T-cell (primary cell): Measurements from ENCODE around the gene RTCB. TPM values are rescaled to one million over a fixed set of nuclear protein-coding genes. Genes with fewer than 3 reads are reported as not detected.

ENCODE experiments used
- ATAC-seq, 4 experiments: fragments of 200-7000 bp in 3 of 4; fragments of 150-1000 bp in 1 of 4; cut with Tn5 transposase; replicated peaks in 1 of 4; 1 replicate in 3 of 4; 2 replicates in 1 of 4; pipeline ENCODE4 v1.10.0; 2021; ENCODE audit warnings: moderate library complexity in 3 of 4, mild to moderate bottlenecking in 2 of 4, moderate number of reproducible peaks in 1 of 4
- CTCF ChIA-PET, 2 donors: fragments of 300-600 bp; sonication (Branson Sonifier 250); formaldehyde crosslinking; loops; one replicate each; lab custom pipeline; 2022; ENCODE audit warnings: antibody characterized with exemption in 2 of 2; lab: Charles Lee
- POLR2A ChIA-PET, 2 donors: fragments of 300-600 bp; sonication (Branson Sonifier 250); formaldehyde crosslinking; loops; one replicate each; lab custom pipeline; 2022; ENCODE audit warnings: antibody characterized with exemption in 2 of 2; lab: Charles Lee
- DNase-seq, 35 experiments: peaks; one replicate each; pipeline versions ENCODE4 v3.0.0 to v3.0.0-alpha.2; 2013 to 2023
- H3K27ac ChIP-seq: one replicate; pipeline ENCODE4 v1.5.1; 2013; ENCODE audit warnings: low read length
- H3K27me3 ChIP-seq, 2 experiments: replicated peaks in 1 of 2; 1 replicate in 1 of 2; 2 replicates in 1 of 2; pipeline versions ENCODE4 v1.6.1 to v1.7.0; 2013; ENCODE audit warnings: low read length in 1 of 2, mixed read lengths in 1 of 2; ENCODE audit not compliant: control insufficient read depth in 2 of 2, insufficient read depth in 2 of 2; ENCODE audit errors: extremely low read depth in 1 of 2
- H3K36me3 ChIP-seq, 2 donors: 1 replicate in 1 of 2; 2 replicates in 1 of 2; pipeline versions ENCODE4 v1.6.1 to v1.7.0; 2013; ENCODE audit warnings: low read length in 1 of 2; ENCODE audit not compliant: control insufficient read depth in 2 of 2, insufficient read depth in 1 of 2; ENCODE audit errors: extremely low read depth in 1 of 2
- H3K4me1 ChIP-seq, 2 experiments: 1 replicate in 1 of 2; 2 replicates in 1 of 2; pipeline versions ENCODE4 v1.6.1 to v1.7.0; 2013; ENCODE audit warnings: low read length in 2 of 2, mixed read lengths in 1 of 2; ENCODE audit not compliant: insufficient read depth in 2 of 2, control insufficient read depth in 1 of 2; ENCODE audit errors: extremely low read depth in 1 of 2
- H3K4me3 ChIP-seq, 2 donors: 1 replicate in 1 of 2; 2 replicates in 1 of 2; pipeline versions ENCODE4 v1.5.1 to v1.7.0; 2013; ENCODE audit warnings: mild to moderate bottlenecking in 2 of 2, low read length in 1 of 2, moderate library complexity in 1 of 2; ENCODE audit not compliant: control insufficient read depth in 1 of 2; ENCODE audit errors: extremely low read depth in 1 of 2
- H3K9me3 ChIP-seq: 2 replicates; pipeline ENCODE4 v1.7.0; 2013
- H3K27ac Mint-ChIP-seq, 2 donors: one replicate each; pipeline ENCODE4 v1.8.0; 2020 to 2021; ENCODE audit warnings: mild to moderate bottlenecking in 2 of 2, mixed read lengths in 2 of 2
- H3K27me3 Mint-ChIP-seq, 2 donors: one replicate each; pipeline ENCODE4 v1.8.0; 2021 to 2022; ENCODE audit warnings: mixed read lengths in 2 of 2
- H3K36me3 Mint-ChIP-seq: one replicate; pipeline ENCODE4 v1.8.0; 2021; ENCODE audit warnings: mixed read lengths
- H3K4me1 Mint-ChIP-seq, 3 donors: one replicate each; pipeline ENCODE4 v1.8.0; 2020 to 2022; ENCODE audit warnings: mixed read lengths in 3 of 3, mild to moderate bottlenecking in 1 of 3
- H3K4me3 Mint-ChIP-seq, 3 donors: one replicate each; pipeline ENCODE4 v1.8.0; 2020 to 2022; ENCODE audit warnings: mild to moderate bottlenecking in 3 of 3, mixed read lengths in 3 of 3, moderate library complexity in 3 of 3
- H3K9me3 Mint-ChIP-seq, 3 donors: one replicate each; pipeline ENCODE4 v1.8.0; 2020 to 2022; ENCODE audit warnings: mixed read lengths in 3 of 3
- WGBS: methylation state at CpG from one replicate; pipeline ENCODE4 v1.1.5; 2013; ENCODE audit warnings: missing lambda C conversion rate; ENCODE audit not compliant: insufficient coverage; 5-methylcytosine and 5-hydroxymethylcytosine counted together
- total RNA-seq, 35 experiments: library from RNA in 6 of 35; stranded (reverse) in 6 of 35; fragments of 120-200 nt in 1 of 35; gene quantifications; one replicate each; pipeline versions ENCODE4 v1.2.1 to v1.2.4 and lab custom pipeline; 2013 to 2026

RTCB gene
- total RNA-seq, 5 donors from 2014 or later (not counting 1 experiment from before 2014, with no cell fraction given): 35.8 to 49.4 (median 45.2) TPM

- DNase-seq: no peak
- H3K4me3 Mint-ChIP-seq: no peak overlapping the region
- H3K9me3 ChIP-seq: no peaks in the 10 kb centered on the region
- POLR2A ChIA-PET: no interaction called here
- no peak for ATAC-seq
- no peak overlapping the region for H3K27ac Mint-ChIP-seq
- H3K36me3 Mint-ChIP-seq: no peaks in the 10 kb centered on the region
- 80% methylated on average over 1 of the region's 2 CpGs for WGBS
- no peak overlapping the region for H3K4me3 ChIP-seq
- no peaks in the 10 kb centered on the region for H3K36me3 ChIP-seq
- no peak overlapping the region for H3K27ac ChIP-seq
- peaks cover 50 to 51% of the 10 kb centered on the region in 2 donors for H3K27me3 Mint-ChIP-seq
- no peaks in the 10 kb centered on the region for H3K4me1 Mint-ChIP-seq
- no peaks in the 10 kb centered on the region for H3K4me1 ChIP-seq
- H3K9me3 Mint-ChIP-seq: no peaks in the 10 kb centered on the region
- CTCF ChIA-PET: no interaction called here
- H3K27me3 ChIP-seq: peaks cover 2 to 27% of the 10 kb centered on the region in 2 experiments
These were observed 69.1 kb downstream of the RTCB start for GRCh38 chr22:32342977-32343376.

- no peaks in the 10 kb centered on the region for H3K36me3 ChIP-seq
- H3K27me3 Mint-ChIP-seq: peaks cover 49 to 56% of the 10 kb centered on the region in 2 donors
- no peak overlapping the region for H3K4me3 Mint-ChIP-seq
- DNase-seq (no peak), ATAC-seq (no peak)
- H3K4me1 Mint-ChIP-seq: no peaks in the 10 kb centered on the region
- POLR2A ChIA-PET: no interaction called here
- no peak overlapping the region for H3K27ac ChIP-seq
- no peak overlapping the region for H3K27ac Mint-ChIP-seq
- H3K4me3 ChIP-seq: no peak overlapping the region
- CTCF ChIA-PET: no interaction called here
- H3K36me3 Mint-ChIP-seq: no peaks in the 10 kb centered on the region
- H3K9me3 ChIP-seq: no peaks in the 10 kb centered on the region
- H3K27me3 ChIP-seq: peaks cover 2 to 32% of the 10 kb centered on the region in 2 experiments
- H3K9me3 Mint-ChIP-seq: no peaks in the 10 kb centered on the region
- 81% methylated on average over 13 of the region's 13 CpGs for WGBS
- no peaks in the 10 kb centered on the region for H3K4me1 ChIP-seq
These were observed 70.8 kb downstream of the RTCB start for GRCh38 chr22:32341122-32341740.

GRCh38 chr22:32340411-32340810 lies 71.6 kb downstream of the RTCB start:
- no peaks in the 10 kb centered on the region for H3K36me3 ChIP-seq
- POLR2A ChIA-PET: no interaction called here
- H3K27ac ChIP-seq: no peak overlapping the region
- no peaks in the 10 kb centered on the region for H3K4me1 Mint-ChIP-seq
- no peak for DNase-seq
- no peak for ATAC-seq
- H3K27me3 ChIP-seq: peaks cover 2 to 40% of the 10 kb centered on the region in 2 experiments
- CTCF ChIA-PET: no interaction called here
- H3K4me3 ChIP-seq: no peak overlapping the region
- H3K9me3 ChIP-seq: no peaks in the 10 kb centered on the region
- peaks cover 47 to 52% of the 10 kb centered on the region in 2 donors for H3K27me3 Mint-ChIP-seq
- no peaks in the 10 kb centered on the region for H3K36me3 Mint-ChIP-seq
- no peak overlapping the region for H3K4me3 Mint-ChIP-seq
- H3K27ac Mint-ChIP-seq: no peak overlapping the region
- no peaks in the 10 kb centered on the region for H3K4me1 ChIP-seq
- 75% methylated on average over 11 of the region's 11 CpGs for WGBS
- H3K9me3 Mint-ChIP-seq: no peaks in the 10 kb centered on the region

GRCh38 chr22:32339190-32340012 lies 72.6 kb downstream of the RTCB start:
- Histone ChIP-seq H3K4me3 (no peak overlapping the region), H3K27ac (no peak overlapping the region), H3K36me3 (no peaks in the 10 kb centered on the region), H3K27me3 (peaks cover 0 to 50% of the 10 kb centered on the region in 2 experiments), H3K4me1 (no peaks in the 10 kb centered on the region), H3K9me3 (no peaks in the 10 kb centered on the region)
- no peak overlapping the region for H3K27ac Mint-ChIP-seq
- no peaks in the 10 kb centered on the region for H3K4me1 Mint-ChIP-seq
- ATAC-seq: no peak
- H3K9me3 Mint-ChIP-seq: no peaks in the 10 kb centered on the region
- H3K4me3 Mint-ChIP-seq: no peak overlapping the region
- no peak for DNase-seq
- H3K36me3 Mint-ChIP-seq: no peaks in the 10 kb centered on the region
- ChIA-PET POLR2A (no interaction called here), CTCF (interaction anchor here in 1 of 2 donors (0.5 kb wide), 1 partner anchor 45 kb away, joined by 3 read pairs; no protein-coding TSS in a partner anchor)
- H3K27me3 Mint-ChIP-seq: peaks cover 50 to 51% of the 10 kb centered on the region in 2 donors
- WGBS: 76% methylated on average over 12 of the region's 23 CpGs

DNA sequence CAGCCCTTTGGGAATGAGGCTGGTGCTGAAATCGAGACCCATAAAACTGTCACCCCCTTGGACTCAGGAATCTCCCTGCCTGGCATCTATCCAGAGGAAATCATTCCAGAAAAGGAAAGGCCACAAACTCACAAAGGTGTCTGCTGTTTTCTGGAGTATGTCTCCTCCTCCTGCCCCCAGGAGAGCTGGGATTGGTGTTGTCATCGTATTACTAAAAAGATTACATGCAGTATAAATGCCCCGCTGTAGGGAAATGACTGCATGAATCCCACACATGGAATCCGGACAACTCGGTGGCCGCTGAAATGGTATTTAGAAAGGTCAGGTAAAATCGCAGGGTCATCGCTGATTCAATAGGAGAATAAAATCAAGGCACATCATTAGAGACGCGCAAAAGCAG lies 73.3 kb downstream of the RTCB start:
- H3K4me1 Mint-ChIP-seq: no peaks in the 10 kb centered on the region
- Histone ChIP-seq H3K27me3 (peaks cover 0 to 56% of the 10 kb centered on the region in 2 experiments), H3K4me3 (no peak overlapping the region), H3K36me3 (no peaks in the 10 kb centered on the region), H3K9me3 (no peaks in the 10 kb centered on the region), H3K4me1 (no peaks in the 10 kb centered on the region), H3K27ac (no peak overlapping the region)
- CTCF ChIA-PET: no interaction called here
- H3K36me3 Mint-ChIP-seq: no peaks in the 10 kb centered on the region
- DNase-seq: no peak
- H3K9me3 Mint-ChIP-seq: no peaks in the 10 kb centered on the region
- POLR2A ChIA-PET: no interaction called here
- no peak overlapping the region for H3K27ac Mint-ChIP-seq
- no peak overlapping the region for H3K4me3 Mint-ChIP-seq
- H3K27me3 Mint-ChIP-seq: peaks cover 52% of the 10 kb centered on the region in 2 donors
- 92% methylated on average over 5 of the region's 10 CpGs for WGBS
- no peak for ATAC-seq
